ENCODE data around the gene PFDN1.

PFDN1 gene

DNA sequence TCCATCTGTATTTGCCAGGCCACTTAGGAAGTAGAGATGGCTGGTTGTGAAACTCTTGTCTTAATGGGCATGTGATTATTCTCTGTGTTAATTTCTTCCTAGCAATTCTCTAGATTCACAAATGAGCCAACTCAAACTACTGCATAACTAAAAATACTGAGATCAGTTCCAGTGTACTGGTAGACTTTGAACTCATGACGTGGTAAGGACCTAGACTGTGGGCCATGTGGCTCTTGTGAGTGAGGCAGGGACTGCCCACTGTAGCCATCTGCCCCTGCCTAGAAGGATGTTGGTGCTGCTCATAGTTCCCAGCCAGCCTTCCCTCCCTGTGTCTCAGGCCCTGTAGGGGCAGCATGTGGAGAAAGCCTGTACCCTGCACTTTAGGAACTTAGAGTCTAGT, 80.5 kb downstream of the PFDN1 start:
- ChIA-PET POLR2A (interaction anchor here (1.2 kb wide), 1 partner anchor 124 kb away, joined by 4 read pairs; the partner anchor contains the start of gene HBEGF), CTCF (interaction anchor here (2.4 to 2.7 kb wide), 2 partner anchors 22 to 130 kb away, joined by 7 to 15 read pairs; no protein-coding TSS in a partner anchor)
- TF ChIP-seq, protein P1, sequence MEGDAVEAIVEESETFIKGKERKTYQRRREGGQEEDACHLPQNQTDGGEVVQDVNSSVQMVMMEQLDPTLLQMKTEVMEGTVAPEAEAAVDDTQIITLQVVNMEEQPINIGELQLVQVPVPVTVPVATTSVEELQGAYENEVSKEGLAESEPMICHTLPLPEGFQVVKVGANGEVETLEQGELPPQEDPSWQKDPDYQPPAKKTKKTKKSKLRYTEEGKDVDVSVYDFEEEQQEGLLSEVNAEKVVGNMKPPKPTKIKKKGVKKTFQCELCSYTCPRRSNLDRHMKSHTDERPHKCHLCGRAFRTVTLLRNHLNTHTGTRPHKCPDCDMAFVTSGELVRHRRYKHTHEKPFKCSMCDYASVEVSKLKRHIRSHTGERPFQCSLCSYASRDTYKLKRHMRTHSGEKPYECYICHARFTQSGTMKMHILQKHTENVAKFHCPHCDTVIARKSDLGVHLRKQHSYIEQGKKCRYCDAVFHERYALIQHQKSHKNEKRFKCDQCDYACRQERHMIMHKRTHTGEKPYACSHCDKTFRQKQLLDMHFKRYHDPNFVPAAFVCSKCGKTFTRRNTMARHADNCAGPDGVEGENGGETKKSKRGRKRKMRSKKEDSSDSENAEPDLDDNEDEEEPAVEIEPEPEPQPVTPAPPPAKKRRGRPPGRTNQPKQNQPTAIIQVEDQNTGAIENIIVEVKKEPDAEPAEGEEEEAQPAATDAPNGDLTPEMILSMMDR (IDR thresholded peaks at IDR 0.05; ENCODE audit: insufficient read depth, low read length, missing control alignments) = no peak
- H3K4me3 ChIP-seq (ENCODE audit: low read depth, low read length) = no peak overlapping the region
- no peak for DNase-seq (ENCODE audit: low read depth, low spot score)

DNA sequence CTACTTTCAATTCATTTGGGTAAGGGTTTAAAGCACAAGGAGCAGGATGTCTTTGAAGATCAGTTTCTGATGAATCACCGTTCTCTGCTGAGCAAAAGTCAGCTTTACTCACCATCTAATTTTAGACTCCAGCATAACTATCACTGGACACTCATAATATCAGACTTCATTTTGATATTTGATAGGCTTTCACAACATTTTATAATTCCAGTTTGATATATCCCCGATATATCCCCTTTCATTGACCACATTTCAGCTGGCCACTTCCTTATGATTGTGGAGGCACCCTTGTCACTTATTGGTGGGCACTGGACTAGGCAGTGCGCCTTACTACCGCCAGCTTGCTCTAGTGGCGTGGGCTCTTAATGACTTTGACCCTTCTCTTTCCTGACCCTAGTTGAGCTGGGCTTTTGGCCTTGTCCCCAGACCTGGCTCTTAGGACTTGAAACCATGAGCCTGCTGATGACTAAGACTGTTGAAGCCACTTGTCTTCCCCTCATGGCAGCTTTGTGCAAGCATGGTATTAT, 81.1 kb downstream of the PFDN1 start:
- TF ChIP-seq, protein P1 (IDR thresholded peaks at IDR 0.05; ENCODE audit: insufficient read depth, low read length, missing control alignments) = no peak
- DNase-seq (ENCODE audit: low read depth, low spot score) = peak; percentile 58
- CTCF ChIA-PET = interaction anchor here (0.8 to 2.7 kb wide), 6 partner anchors 10 to 137 kb away, joined by 3 to 15 read pairs (median 4); partner anchors contain the start of gene HBEGF
- H3K4me3 ChIP-seq (ENCODE audit: low read depth, low read length) = no peak overlapping the region
- POLR2A ChIA-PET = interaction anchor here (1.2 kb wide), 1 partner anchor 125 kb away, joined by 4 read pairs; the partner anchor contains the start of gene HBEGF

DNA sequence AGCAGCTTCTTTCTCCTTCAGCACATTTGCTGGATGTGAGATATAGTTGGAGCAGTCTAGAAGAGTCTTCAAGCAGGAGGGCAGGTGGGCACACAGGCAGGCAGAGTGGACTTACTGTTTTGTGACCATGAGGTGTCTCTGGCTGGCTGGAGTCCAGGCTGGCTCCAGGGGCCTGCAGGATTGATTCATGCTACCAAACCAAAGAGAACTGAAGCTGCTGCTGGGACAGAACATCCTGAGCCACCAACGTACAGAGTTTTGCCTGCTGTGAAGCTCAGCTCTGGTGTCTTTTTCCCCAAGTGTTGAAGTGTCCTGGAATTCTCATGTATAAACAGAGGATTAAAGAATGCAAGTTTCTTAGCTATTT, 82.2 kb downstream of the PFDN1 start:
- no peak for DNase-seq (ENCODE audit: low read depth, low spot score)
- no peak overlapping the region for H3K4me3 ChIP-seq (ENCODE audit: low read depth, low read length)
- ChIA-PET POLR2A (interaction anchor here (0.6 kb wide), 1 partner anchor 24 kb away, joined by 5 read pairs; no protein-coding TSS in a partner anchor), CTCF (interaction anchor here (0.6 to 2.7 kb wide), 8 partner anchors 13 to 147 kb away, joined by 3 to 15 read pairs (median 4); partner anchors contain the start of gene HBEGF)
- TF ChIP-seq, protein P1 (IDR thresholded peaks at IDR 0.05; ENCODE audit: insufficient read depth, low read length, missing control alignments) = no peak

DNA sequence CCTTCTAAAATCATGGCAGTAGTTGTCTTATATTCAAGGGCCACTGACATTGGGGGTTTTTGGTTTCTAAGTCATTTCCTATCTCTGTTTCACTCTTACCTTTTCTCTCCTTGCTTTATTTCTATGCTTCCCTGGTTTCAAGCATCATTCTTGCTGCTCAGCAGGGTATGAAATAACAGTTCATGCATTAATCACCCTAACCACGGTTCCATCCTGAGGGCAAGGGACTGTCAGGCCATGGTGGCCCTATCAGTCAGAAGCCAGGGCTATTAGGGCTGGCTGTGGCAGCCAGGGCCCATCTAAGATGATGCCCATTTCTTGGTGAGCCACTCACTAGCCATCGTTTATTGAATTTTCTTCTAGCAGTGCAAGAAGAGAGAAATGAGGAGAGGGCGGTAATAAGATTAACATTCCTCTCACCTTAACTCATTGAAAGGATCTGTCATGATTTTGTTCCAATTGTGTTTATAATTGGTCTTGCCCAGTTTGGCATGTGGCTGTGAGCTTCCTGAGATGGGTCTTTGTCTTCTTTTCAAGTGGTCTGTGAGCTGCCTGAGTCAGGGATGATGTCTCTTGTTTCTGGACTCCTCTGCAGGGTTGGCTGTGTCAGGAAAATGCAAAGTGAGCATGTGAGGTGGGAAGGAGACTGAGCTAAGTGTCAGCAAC, 82.7 kb downstream of the PFDN1 start:
- H3K4me3 ChIP-seq (ENCODE audit: low read depth, low read length) = no peak overlapping the region
- CTCF ChIA-PET = interaction anchor here (0.6 to 2.7 kb wide), 8 partner anchors 14 to 146 kb away, joined by 3 to 15 read pairs (median 4); partner anchors contain the start of gene HBEGF
- TF ChIP-seq, protein P1 (IDR thresholded peaks at IDR 0.05; ENCODE audit: insufficient read depth, low read length, missing control alignments) = no peak
- POLR2A ChIA-PET = interaction anchor here (0.6 kb wide), 1 partner anchor 24 kb away, joined by 5 read pairs; no protein-coding TSS in a partner anchor
- no peak for DNase-seq (ENCODE audit: low read depth, low spot score)

DNA sequence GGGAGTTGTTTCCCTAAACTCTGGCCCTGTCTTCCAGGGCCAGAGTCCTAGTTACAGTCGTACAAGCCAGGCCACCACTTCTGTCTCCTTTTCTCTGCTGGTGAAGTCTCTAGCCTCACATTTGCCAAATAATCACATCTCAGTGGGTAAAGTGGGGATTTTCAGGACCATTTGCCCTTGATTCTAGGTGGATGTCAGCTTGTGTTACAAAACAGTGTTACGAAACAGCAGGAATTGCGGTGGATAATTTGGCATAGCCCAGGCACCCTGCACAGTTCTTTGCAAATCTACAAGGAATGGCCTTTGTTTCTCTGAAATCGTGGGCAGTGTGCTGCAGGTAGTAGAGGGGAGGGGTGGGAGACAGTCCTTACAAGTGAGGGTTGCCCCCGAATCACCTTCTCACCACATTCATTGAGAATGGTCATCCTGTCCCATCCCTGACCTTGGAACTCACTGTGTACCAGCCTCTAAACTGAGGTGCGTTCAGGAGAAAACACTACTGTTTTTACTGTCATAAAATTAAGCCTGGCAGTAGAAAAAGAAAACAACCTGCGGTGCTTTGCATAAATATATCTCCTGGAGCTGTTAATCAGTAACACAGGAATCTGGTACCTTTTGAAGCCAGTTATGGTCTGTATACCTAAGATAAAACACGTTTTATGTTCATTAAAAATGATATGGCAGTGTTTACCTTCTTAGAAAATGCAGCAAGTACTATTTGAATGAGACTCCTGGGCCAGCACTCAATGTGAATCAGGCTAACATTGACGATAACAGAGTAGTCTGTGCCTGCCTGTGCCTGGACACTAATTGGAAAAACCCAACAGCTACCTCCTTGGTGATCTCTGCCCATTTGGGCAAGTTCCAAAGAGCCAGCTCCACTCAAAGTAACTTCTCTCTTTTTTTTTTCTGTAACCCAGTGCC, 83.6 kb downstream of the PFDN1 start:
- POLR2A ChIA-PET = no interaction called here
- CTCF ChIA-PET = interaction anchor here (2.0 to 2.7 kb wide), 3 partner anchors 22 to 133 kb away, joined by 5 to 15 read pairs (median 11); partner anchors contain the start of gene HBEGF
- TF ChIP-seq, protein P1 (IDR thresholded peaks at IDR 0.05; ENCODE audit: insufficient read depth, low read length, missing control alignments) = no peak
- H3K4me3 ChIP-seq (ENCODE audit: low read depth, low read length) = no peak overlapping the region
- no peak for DNase-seq (ENCODE audit: low read depth, low spot score)

Measured in AG04449 (cell line).